K562 (cell line): ENCODE measurements around the gene ITPKB.

Source experiments
- BRF2 ChIP-seq: IDR thresholded peaks from 3 replicates; pipeline ENCODE4 v1.6.1; 2011; ENCODE audit warnings: borderline replicate concordance, mild to moderate bottlenecking; ENCODE audit not compliant: insufficient read length, insufficient read depth
- CTCF ChIP-seq, 3 experiments: IDR thresholded peaks in 2 of 3; conservative IDR thresholded peaks in 1 of 3; 2 replicates each; pipeline ENCODE4 v1.5.1; 2011 to 2012; ENCODE audit warnings: low read length in 3 of 3, mild to moderate bottlenecking in 3 of 3, control low read depth in 2 of 3, improper control_type of control experiment in 1 of 3, inconsistent platforms in 1 of 3, low read depth in 1 of 3, mixed read lengths in 1 of 3, moderate library complexity in 1 of 3; ENCODE audit not compliant: insufficient read depth in 2 of 3
- ETV6 ChIP-seq, 3 experiments: fragments of 150-350 bp in 1 of 3; sonication (generic) in 1 of 3; formaldehyde crosslinking in 1 of 3; IDR thresholded peaks; 2 replicates each; pipeline versions ENCODE4 v1.6.1 to v1.8.0; 2014 to 2022; ENCODE audit warnings: borderline replicate concordance in 2 of 3, low read depth in 2 of 3, antibody characterized with exemption in 1 of 3, low read length in 1 of 3, mild to moderate bottlenecking in 1 of 3, missing genetic modification reagents in 1 of 3
- FOS ChIP-seq: IDR thresholded peaks from 3 replicates; pipeline ENCODE4 v1.6.1; 2011; ENCODE audit not compliant: insufficient read length; ENCODE audit errors: extremely low read depth
- RBFOX2 ChIP-seq: fragments of 200-400 bp; formaldehyde crosslinking; IDR thresholded peaks from 2 replicates; pipeline ENCODE4 v1.6.1; 2017; ENCODE audit warnings: low read depth, mild to moderate bottlenecking, low read length, moderate library complexity
- REST ChIP-seq, 2 experiments: fragments of 450-650 bp; formaldehyde crosslinking in 1 of 2; IDR thresholded peaks; 2 replicates each; pipeline versions ENCODE4 v1.4.0 to v1.6.1; 2014 to 2020; ENCODE audit warnings: mild to moderate bottlenecking in 2 of 2, borderline replicate concordance in 1 of 2, low read depth in 1 of 2
- ZEB2 ChIP-seq: fragments of 450-650 bp; IDR thresholded peaks from 2 replicates; pipeline ENCODE4 v1.6.1; 2016

GRCh38 chr1:226635456-226635941 lies 103.6 kb downstream of the ITPKB start:
- no peak for TF ChIP-seq ZEB2
- no peak for TF ChIP-seq ETV6 (IDR thresholded peaks at IDR 0.05; ENCODE audit: borderline replicate concordance in 1 of 2, low read depth in 2 of 2, low read length in 1 of 2)
- TF ChIP-seq ETV6 (CRISPR knock-in tag; IDR thresholded peaks at IDR 0.05; ENCODE audit: borderline replicate concordance): no peak
- TF ChIP-seq FOS: no peak
- no peak for TF ChIP-seq REST (IDR thresholded peaks at IDR 0.05; ENCODE audit: borderline replicate concordance)
- TF ChIP-seq REST (CRISPR knock-in tag; IDR thresholded peaks at IDR 0.05; ENCODE audit: low read depth): no peak
- TF ChIP-seq CTCF (IDR thresholded peaks at IDR 0.05 in 2 of 3, conservative IDR thresholded peaks at IDR 0.05 in 1 of 3; ENCODE audit: insufficient read depth in 2 of 3, low read depth in 1 of 3, low read length in 3 of 3): no peak
- no peak for TF ChIP-seq RBFOX2
- TF ChIP-seq BRF2: no peak
